NT2/D1 (cell line): Measurements from ENCODE around the gene CTNNA3.

Experiments
- DNase-seq: peaks from one replicate; pipeline ENCODE4 v3.0.0-alpha.2; 2011; ENCODE audit warnings: low read depth, low spot score
- H3K27me3 ChIP-seq: 2 replicates; pipeline ENCODE4 v1.6.0; 2011; ENCODE audit warnings: mild to moderate bottlenecking; ENCODE audit not compliant: insufficient read length, insufficient read depth
- H3K36me3 ChIP-seq: 2 replicates; pipeline ENCODE4 v1.6.1; 2011; ENCODE audit warnings: mild to moderate bottlenecking, low read length, mixed read lengths; ENCODE audit not compliant: insufficient read depth, insufficient read length
- H3K4me1 ChIP-seq: 2 replicates; pipeline ENCODE4 v1.5.1; 2011; ENCODE audit not compliant: insufficient read depth, insufficient read length
- H3K4me3 ChIP-seq: 2 replicates; pipeline ENCODE4 v1.5.1; 2011; ENCODE audit warnings: low read depth; ENCODE audit not compliant: insufficient read length
- H3K9ac ChIP-seq: 2 replicates; pipeline ENCODE4 v1.6.0; 2011; ENCODE audit warnings: low read depth; ENCODE audit not compliant: insufficient read length
- H3K9me3 ChIP-seq: 2 replicates; pipeline ENCODE4 v1.5.1; 2011; ENCODE audit warnings: mild to moderate bottlenecking, low read length; ENCODE audit not compliant: insufficient read depth
- SUZ12 ChIP-seq: IDR thresholded peaks from 2 replicates; pipeline ENCODE4 v1.6.1; 2011; ENCODE audit not compliant: insufficient read length, insufficient read depth; ENCODE audit errors: extremely low read depth
- YY1 ChIP-seq: IDR thresholded peaks from 2 replicates; pipeline ENCODE4 v1.6.1; 2011; ENCODE audit not compliant: insufficient read length, insufficient read depth
- ZNF274 ChIP-seq: IDR thresholded peaks from 2 replicates; pipeline ENCODE4 v1.6.1; 2011; ENCODE audit warnings: mild to moderate bottlenecking, low read depth, low read length

CTNNA3 gene

GRCh38 chr10:66784770-66785169 is 911.2 kb downstream of the CTNNA3 start:
- Histone ChIP-seq H3K9ac (no peak overlapping the region), H3K4me3 (no peak overlapping the region), H3K4me1 (no peaks in the 10 kb centered on the region), H3K9me3 (no peaks in the 10 kb centered on the region), H3K36me3 (no peaks in the 10 kb centered on the region), H3K27me3 (no peaks in the 10 kb centered on the region)
- TF ChIP-seq SUZ12 (no peak), YY1 (no peak), ZNF274 (no peak)
- no peak for DNase-seq

GRCh38 chr10:66783316-66783715 is 912.7 kb downstream of the CTNNA3 start:
- Histone ChIP-seq H3K36me3 (no peaks in the 10 kb centered on the region), H3K9me3 (no peaks in the 10 kb centered on the region), H3K4me3 (no peak overlapping the region), H3K4me1 (no peaks in the 10 kb centered on the region), H3K9ac (no peak overlapping the region), H3K27me3 (no peaks in the 10 kb centered on the region)
- no peak for TF ChIP-seq YY1
- no peak for TF ChIP-seq ZNF274
- TF ChIP-seq SUZ12: no peak
- DNase-seq: no peak

- Histone ChIP-seq H3K9ac (no peak overlapping the region), H3K27me3 (no peaks in the 10 kb centered on the region), H3K36me3 (no peaks in the 10 kb centered on the region), H3K4me1 (no peaks in the 10 kb centered on the region), H3K9me3 (no peaks in the 10 kb centered on the region), H3K4me3 (no peak overlapping the region)
- TF ChIP-seq YY1: no peak
- no peak for TF ChIP-seq ZNF274
- no peak for TF ChIP-seq SUZ12
- DNase-seq: no peak
Observed at GRCh38 chr10:66782776-66783175, 913.2 kb downstream of the CTNNA3 start.

- no peaks in the 10 kb centered on the region for H3K9me3 ChIP-seq
- H3K36me3 ChIP-seq: no peaks in the 10 kb centered on the region
- DNase-seq: no peak
- no peak overlapping the region for H3K4me3 ChIP-seq
- TF ChIP-seq SUZ12 (no peak), ZNF274 (no peak), YY1 (no peak)
- no peak overlapping the region for H3K9ac ChIP-seq
- no peaks in the 10 kb centered on the region for H3K27me3 ChIP-seq
- H3K4me1 ChIP-seq: no peaks in the 10 kb centered on the region
Observed at GRCh38 chr10:66782144-66782543, 913.9 kb downstream of the CTNNA3 start.

- Histone ChIP-seq H3K27me3 (no peaks in the 10 kb centered on the region), H3K36me3 (no peaks in the 10 kb centered on the region), H3K4me1 (no peaks in the 10 kb centered on the region), H3K4me3 (no peak overlapping the region), H3K9ac (no peak overlapping the region), H3K9me3 (no peaks in the 10 kb centered on the region)
- DNase-seq: no peak
- TF ChIP-seq ZNF274 (no peak), YY1 (no peak), SUZ12 (no peak)
Observed at GRCh38 chr10:66780796-66781195, 915.2 kb downstream of the CTNNA3 start.

- Histone ChIP-seq H3K9me3 (no peaks in the 10 kb centered on the region), H3K4me1 (no peaks in the 10 kb centered on the region), H3K27me3 (no peaks in the 10 kb centered on the region), H3K4me3 (no peak overlapping the region), H3K36me3 (no peaks in the 10 kb centered on the region), H3K9ac (no peak overlapping the region)
- no peak for TF ChIP-seq ZNF274
- DNase-seq: no peak
Observed at GRCh38 chr10:66778351-66778750, 917.6 kb downstream of the CTNNA3 start.

- Histone ChIP-seq H3K4me3 (no peak overlapping the region), H3K9ac (no peak overlapping the region), H3K9me3 (no peaks in the 10 kb centered on the region), H3K27me3 (no peaks in the 10 kb centered on the region), H3K36me3 (no peaks in the 10 kb centered on the region), H3K4me1 (no peaks in the 10 kb centered on the region)
- no peak for TF ChIP-seq YY1
- TF ChIP-seq ZNF274: no peak
- TF ChIP-seq SUZ12: no peak
- DNase-seq: no peak
Observed at GRCh38 chr10:66777665-66778064, 918.3 kb downstream of the CTNNA3 start.

GRCh38 chr10:66773472-66773817 is 922.5 kb downstream of the CTNNA3 start:
- Histone ChIP-seq H3K27me3 (no peaks in the 10 kb centered on the region), H3K9me3 (no peaks in the 10 kb centered on the region), H3K9ac (no peak overlapping the region), H3K4me1 (no peaks in the 10 kb centered on the region), H3K36me3 (no peaks in the 10 kb centered on the region), H3K4me3 (no peak overlapping the region)
- DNase-seq: no peak
- no peak for TF ChIP-seq SUZ12
- TF ChIP-seq ZNF274: no peak
- no peak for TF ChIP-seq YY1
